ENCODE measurements around the gene NKD2. TPM values are rescaled to one million over a fixed set of nuclear protein-coding genes. Genes with fewer than 3 reads are reported as not detected.
A peak's percentile ranks its signal among the peaks of the same experiment; 100 is the strongest.

Gene NKD2
- polyA plus RNA-seq, 1 of the 3 experiments (the other 2 are of a cell fraction): not detected

DNA sequence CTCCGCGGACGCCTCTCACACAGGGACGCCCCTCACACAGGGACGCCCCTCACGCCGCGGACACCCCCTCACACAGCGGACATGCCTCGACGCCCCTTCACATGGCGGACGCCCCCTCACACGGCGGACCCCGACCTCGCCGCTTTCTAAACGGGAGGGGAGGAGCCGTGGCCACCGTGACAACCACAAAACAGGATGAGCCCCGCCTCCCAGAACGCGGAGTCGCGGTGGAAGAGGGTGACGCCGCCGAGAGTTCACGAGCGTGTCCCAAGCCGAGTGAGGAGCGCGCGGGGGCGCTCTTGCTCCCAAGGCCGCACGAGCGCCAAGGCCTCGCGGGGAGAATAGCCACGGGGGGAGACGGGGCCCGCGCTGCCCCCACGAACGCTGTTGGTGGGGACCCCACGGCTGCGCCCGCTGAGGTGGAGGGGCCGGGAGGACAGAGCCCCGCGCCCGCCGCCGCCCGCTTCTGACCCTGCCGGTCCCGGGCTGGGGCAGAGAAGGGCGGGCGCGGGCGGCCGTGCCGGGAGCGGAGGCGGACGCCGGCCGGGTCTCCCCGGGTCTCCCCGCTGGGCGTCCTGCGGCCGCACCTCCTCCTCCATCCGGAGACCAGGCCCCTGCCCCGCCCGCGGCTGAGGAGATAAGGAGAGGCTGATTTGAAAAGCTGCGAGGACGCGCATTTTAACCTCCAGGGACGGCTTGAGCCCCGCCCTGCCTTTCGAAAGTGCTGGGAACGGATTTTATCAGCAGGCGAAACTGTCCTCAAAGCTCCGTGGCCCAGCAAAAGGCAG is 3.9 kb upstream of the NKD2 start:
- Histone ChIP-seq H2AFZ (ENCODE audit: low read depth) (no peak overlapping the region), H3K36me3 (replicated peaks in 1 of 2; ENCODE audit: control insufficient read depth in 1 of 2, insufficient read depth in 2 of 2, low read length in 1 of 2) (no peaks in the 10 kb centered on the region), H3K9ac (no peak overlapping the region), H3K79me2 (ENCODE audit: insufficient read depth) (no peaks in the 10 kb centered on the region), H3K27me3 (ENCODE audit: insufficient read depth) (peaks cover 54% of the 10 kb centered on the region), H3K4me2 (peak overlapping the region; percentile 47; the same call in 1 of the 2 replicates), H3F3A (replicated peaks; ENCODE audit: insufficient read depth) (no peaks in the 10 kb centered on the region), H3K4me3 (ENCODE audit: low read depth in 2 of 2, low read length in 1 of 2) (peak overlapping the region; percentile 31 to 37; a peak in 2 of 4 replicates), H3K27ac (ENCODE audit: low read depth in 2 of 2, low read length in 1 of 2) (no peak overlapping the region), H3K9me3 (no peaks in the 10 kb centered on the region), H3K4me1 (ENCODE audit: control insufficient read depth in 1 of 2, insufficient read depth in 2 of 2, low read depth in 1 of 2, low read length in 1 of 2) (peaks cover 0 to 2% of the 10 kb centered on the region in 2 experiments; a peak in 1 of 4 replicates), H4K20me1 (ENCODE audit: insufficient read depth) (no peaks in the 10 kb centered on the region), H3K9me2 (no peaks in the 10 kb centered on the region)
- ChIA-PET POLR2A (interaction anchor here (0.6 kb wide), 1 partner anchor 204 kb away, joined by 3 read pairs; no protein-coding TSS in a partner anchor), CTCF (interaction anchor here (0.7 to 4.0 kb wide), 8 partner anchors 8 to 181 kb away, joined by 3 to 22 read pairs (median 4); no protein-coding TSS in a partner anchor)
- WGBS (ENCODE audit: low lambda C conversion rate): 7% methylated on average over 20 of the region's 88 CpGs
- TF ChIP-seq RAD21 (IDR thresholded peaks at IDR 0.05; ENCODE audit: low read length): peak; percentile 19; the same call in 1 of the 2 replicates
- TF ChIP-seq, protein P1, sequence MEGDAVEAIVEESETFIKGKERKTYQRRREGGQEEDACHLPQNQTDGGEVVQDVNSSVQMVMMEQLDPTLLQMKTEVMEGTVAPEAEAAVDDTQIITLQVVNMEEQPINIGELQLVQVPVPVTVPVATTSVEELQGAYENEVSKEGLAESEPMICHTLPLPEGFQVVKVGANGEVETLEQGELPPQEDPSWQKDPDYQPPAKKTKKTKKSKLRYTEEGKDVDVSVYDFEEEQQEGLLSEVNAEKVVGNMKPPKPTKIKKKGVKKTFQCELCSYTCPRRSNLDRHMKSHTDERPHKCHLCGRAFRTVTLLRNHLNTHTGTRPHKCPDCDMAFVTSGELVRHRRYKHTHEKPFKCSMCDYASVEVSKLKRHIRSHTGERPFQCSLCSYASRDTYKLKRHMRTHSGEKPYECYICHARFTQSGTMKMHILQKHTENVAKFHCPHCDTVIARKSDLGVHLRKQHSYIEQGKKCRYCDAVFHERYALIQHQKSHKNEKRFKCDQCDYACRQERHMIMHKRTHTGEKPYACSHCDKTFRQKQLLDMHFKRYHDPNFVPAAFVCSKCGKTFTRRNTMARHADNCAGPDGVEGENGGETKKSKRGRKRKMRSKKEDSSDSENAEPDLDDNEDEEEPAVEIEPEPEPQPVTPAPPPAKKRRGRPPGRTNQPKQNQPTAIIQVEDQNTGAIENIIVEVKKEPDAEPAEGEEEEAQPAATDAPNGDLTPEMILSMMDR (IDR thresholded peaks at IDR 0.05): no peak; the same call in 1 of the 2 replicates
- peak; percentile 78 for DNase-seq

DNA sequence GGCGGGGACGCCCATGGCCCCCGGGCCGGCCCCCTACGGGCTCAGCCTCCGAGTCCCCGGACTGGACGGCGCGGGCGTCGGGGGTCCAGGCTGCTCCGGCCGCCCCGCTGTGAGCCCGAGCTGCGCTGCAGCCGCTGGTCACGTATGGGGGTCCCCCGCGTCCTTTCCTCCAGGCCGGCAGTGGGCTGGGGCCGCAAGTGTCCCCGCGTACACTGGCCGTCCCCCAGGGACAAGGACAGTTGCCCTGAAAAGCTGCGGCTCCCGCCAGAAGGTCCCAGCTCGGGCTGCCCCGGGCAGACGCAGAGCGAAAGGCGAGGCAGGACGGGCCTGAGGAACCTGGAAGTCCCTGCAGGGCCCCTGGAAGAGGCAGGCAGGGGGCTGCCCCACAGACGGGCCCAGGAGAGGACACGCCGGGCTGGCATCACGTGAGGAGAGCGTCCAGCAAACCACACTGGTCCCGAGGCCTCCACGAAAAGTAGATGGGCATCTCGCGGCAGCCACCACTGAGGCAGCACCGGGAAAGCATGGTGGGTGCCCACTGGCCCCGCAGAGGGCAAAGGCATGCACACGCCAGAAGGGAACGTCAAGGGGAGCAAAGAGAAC is 3.3 kb upstream of the NKD2 start:
- Histone ChIP-seq H4K20me1 (ENCODE audit: insufficient read depth) (no peaks in the 10 kb centered on the region), H3K4me1 (ENCODE audit: control insufficient read depth in 1 of 2, insufficient read depth in 2 of 2, low read depth in 1 of 2, low read length in 1 of 2) (peaks cover 0 to 2% of the 10 kb centered on the region in 2 experiments; a peak in 1 of 4 replicates), H3K36me3 (replicated peaks in 1 of 2; ENCODE audit: control insufficient read depth in 1 of 2, insufficient read depth in 2 of 2, low read length in 1 of 2) (no peaks in the 10 kb centered on the region), H3K4me2 (peak overlapping the region; percentile 47; the same call in 1 of the 2 replicates), H3K4me3 (ENCODE audit: low read depth in 2 of 2, low read length in 1 of 2) (peak overlapping the region; percentile 31 to 37; a peak in 1 of 4 replicates), H3F3A (replicated peaks; ENCODE audit: insufficient read depth) (no peaks in the 10 kb centered on the region), H3K27me3 (ENCODE audit: insufficient read depth) (peaks cover 61% of the 10 kb centered on the region), H2AFZ (ENCODE audit: low read depth) (no peak overlapping the region), H3K79me2 (ENCODE audit: insufficient read depth) (no peaks in the 10 kb centered on the region), H3K9me2 (no peaks in the 10 kb centered on the region), H3K27ac (ENCODE audit: low read depth in 2 of 2, low read length in 1 of 2) (no peak overlapping the region), H3K9me3 (no peaks in the 10 kb centered on the region), H3K9ac (no peak overlapping the region)
- TF ChIP-seq FOXM1 (IDR thresholded peaks at IDR 0.05; ENCODE audit: low read depth) (no peak), FOSL2 (IDR thresholded peaks at IDR 0.05; ENCODE audit: borderline replicate concordance, low read depth) (no peak), EP300 (IDR thresholded peaks at IDR 0.05; ENCODE audit: borderline replicate concordance in 1 of 2, low read depth in 1 of 2, low read length in 1 of 2) (no peak), YY1 (IDR thresholded peaks at IDR 0.05; ENCODE audit: low read depth) (no peak), TCF12 (IDR thresholded peaks at IDR 0.05) (no peak), NFIC (IDR thresholded peaks at IDR 0.05; ENCODE audit: borderline replicate concordance) (no peak), SMC3 (IDR thresholded peaks at IDR 0.05; ENCODE audit: low read depth, low read length) (no peak), EZH2phosphoT487 (IDR thresholded peaks at IDR 0.05; ENCODE audit: borderline replicate concordance, low read depth) (no peak)
- TF ChIP-seq, protein P2, sequence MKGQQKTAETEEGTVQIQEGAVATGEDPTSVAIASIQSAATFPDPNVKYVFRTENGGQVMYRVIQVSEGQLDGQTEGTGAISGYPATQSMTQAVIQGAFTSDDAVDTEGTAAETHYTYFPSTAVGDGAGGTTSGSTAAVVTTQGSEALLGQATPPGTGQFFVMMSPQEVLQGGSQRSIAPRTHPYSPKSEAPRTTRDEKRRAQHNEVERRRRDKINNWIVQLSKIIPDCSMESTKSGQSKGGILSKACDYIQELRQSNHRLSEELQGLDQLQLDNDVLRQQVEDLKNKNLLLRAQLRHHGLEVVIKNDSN (IDR thresholded peaks at IDR 0.05; ENCODE audit: borderline replicate concordance, low read depth): no peak
- TF ChIP-seq, protein P3, sequence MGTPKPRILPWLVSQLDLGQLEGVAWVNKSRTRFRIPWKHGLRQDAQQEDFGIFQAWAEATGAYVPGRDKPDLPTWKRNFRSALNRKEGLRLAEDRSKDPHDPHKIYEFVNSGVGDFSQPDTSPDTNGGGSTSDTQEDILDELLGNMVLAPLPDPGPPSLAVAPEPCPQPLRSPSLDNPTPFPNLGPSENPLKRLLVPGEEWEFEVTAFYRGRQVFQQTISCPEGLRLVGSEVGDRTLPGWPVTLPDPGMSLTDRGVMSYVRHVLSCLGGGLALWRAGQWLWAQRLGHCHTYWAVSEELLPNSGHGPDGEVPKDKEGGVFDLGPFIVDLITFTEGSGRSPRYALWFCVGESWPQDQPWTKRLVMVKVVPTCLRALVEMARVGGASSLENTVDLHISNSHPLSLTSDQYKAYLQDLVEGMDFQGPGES (IDR thresholded peaks at IDR 0.05; ENCODE audit: low read depth, low read length): no peak
- TF ChIP-seq, protein P4, sequence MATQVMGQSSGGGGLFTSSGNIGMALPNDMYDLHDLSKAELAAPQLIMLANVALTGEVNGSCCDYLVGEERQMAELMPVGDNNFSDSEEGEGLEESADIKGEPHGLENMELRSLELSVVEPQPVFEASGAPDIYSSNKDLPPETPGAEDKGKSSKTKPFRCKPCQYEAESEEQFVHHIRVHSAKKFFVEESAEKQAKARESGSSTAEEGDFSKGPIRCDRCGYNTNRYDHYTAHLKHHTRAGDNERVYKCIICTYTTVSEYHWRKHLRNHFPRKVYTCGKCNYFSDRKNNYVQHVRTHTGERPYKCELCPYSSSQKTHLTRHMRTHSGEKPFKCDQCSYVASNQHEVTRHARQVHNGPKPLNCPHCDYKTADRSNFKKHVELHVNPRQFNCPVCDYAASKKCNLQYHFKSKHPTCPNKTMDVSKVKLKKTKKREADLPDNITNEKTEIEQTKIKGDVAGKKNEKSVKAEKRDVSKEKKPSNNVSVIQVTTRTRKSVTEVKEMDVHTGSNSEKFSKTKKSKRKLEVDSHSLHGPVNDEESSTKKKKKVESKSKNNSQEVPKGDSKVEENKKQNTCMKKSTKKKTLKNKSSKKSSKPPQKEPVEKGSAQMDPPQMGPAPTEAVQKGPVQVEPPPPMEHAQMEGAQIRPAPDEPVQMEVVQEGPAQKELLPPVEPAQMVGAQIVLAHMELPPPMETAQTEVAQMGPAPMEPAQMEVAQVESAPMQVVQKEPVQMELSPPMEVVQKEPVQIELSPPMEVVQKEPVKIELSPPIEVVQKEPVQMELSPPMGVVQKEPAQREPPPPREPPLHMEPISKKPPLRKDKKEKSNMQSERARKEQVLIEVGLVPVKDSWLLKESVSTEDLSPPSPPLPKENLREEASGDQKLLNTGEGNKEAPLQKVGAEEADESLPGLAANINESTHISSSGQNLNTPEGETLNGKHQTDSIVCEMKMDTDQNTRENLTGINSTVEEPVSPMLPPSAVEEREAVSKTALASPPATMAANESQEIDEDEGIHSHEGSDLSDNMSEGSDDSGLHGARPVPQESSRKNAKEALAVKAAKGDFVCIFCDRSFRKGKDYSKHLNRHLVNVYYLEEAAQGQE (IDR thresholded peaks at IDR 0.05; ENCODE audit: low read depth, low read length): no peak
- POLR2A ChIA-PET: interaction anchor here (0.6 kb wide), 1 partner anchor 203 kb away, joined by 3 read pairs; no protein-coding TSS in a partner anchor
- DNase-seq: no peak
- 70% methylated on average over 7 of the region's 47 CpGs for WGBS (ENCODE audit: low lambda C conversion rate)
- CTCF ChIA-PET: interaction anchor here (0.7 to 4.0 kb wide), 10 partner anchors 9 to 180 kb away, joined by 3 to 22 read pairs (median 4); no protein-coding TSS in a partner anchor
